GM12873 (cell line): ENCODE results near the gene ZNF195.

Experiments used
- TF ChIP-seq, protein P1 (sequence below): IDR thresholded peaks from 2 replicates; pipeline ENCODE4 v1.5.1; 2012; ENCODE audit warnings: low read depth, mild to moderate bottlenecking, moderate library complexity, low read length, control low read depth; ENCODE audit not compliant: insufficient read depth; ENCODE audit errors: missing control alignments

The ZNF195 gene

DNA sequence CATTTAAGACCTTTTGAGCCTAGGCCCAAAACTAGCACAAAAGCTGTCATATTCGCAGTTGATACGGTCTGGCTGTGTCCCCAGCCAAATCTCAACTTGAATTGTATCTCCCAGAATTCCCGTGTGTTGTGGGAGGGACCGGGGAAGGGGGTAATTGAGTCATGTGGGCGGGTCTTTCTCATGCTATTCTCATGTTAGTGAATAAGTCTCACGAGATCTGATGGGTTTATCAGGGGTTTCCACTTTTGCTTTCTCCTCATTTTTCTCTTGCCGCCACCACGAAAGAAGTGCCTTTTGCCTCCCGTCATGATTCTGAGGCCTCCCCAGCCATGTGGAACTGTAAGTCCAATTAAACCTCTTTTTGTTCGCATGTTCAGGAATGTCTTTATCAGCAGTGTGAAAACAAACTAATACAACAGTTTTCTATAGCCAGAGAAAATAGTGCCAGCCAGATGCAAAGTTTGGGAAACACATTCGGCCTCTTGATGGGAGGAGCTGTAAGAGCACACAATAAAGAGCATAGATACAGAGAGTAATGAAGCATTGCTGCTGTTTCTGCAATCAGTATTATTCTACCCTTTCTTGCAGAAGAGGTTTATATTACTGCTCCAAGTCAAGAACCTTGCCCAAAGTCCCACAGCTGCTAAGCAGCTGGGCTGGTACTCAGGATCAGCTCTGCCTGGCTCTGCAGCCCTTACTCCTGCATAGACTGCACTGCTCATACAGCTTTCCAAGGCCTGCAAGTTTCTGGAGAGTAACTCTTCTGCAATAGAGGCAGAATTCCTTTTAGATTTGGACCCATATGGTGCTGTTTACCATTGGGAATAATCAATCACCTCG lies 2.0 kb upstream of the ZNF195 start:
- TF ChIP-seq, protein P1, sequence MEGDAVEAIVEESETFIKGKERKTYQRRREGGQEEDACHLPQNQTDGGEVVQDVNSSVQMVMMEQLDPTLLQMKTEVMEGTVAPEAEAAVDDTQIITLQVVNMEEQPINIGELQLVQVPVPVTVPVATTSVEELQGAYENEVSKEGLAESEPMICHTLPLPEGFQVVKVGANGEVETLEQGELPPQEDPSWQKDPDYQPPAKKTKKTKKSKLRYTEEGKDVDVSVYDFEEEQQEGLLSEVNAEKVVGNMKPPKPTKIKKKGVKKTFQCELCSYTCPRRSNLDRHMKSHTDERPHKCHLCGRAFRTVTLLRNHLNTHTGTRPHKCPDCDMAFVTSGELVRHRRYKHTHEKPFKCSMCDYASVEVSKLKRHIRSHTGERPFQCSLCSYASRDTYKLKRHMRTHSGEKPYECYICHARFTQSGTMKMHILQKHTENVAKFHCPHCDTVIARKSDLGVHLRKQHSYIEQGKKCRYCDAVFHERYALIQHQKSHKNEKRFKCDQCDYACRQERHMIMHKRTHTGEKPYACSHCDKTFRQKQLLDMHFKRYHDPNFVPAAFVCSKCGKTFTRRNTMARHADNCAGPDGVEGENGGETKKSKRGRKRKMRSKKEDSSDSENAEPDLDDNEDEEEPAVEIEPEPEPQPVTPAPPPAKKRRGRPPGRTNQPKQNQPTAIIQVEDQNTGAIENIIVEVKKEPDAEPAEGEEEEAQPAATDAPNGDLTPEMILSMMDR = no peak

DNA sequence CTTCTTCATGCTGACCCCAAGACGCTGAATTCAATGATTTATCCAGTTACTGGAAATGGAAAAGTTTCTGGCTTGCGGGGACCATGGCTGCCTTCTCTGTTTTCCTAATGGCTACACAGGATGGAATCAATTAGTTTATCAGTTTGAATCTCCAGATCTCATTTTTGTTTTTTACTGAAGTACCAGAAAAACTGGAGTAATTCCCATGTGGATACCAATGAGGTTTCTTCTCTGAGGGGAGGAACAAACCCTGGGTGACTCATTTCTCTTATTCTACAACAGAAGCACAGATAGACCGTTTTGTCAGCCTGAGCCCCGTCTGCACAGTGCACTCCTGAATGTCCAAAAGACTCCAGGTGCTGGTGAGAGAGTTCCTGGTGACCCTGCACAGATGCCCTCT lies 3.4 kb downstream of the ZNF195 start:
- TF ChIP-seq, protein P1 = no peak

DNA sequence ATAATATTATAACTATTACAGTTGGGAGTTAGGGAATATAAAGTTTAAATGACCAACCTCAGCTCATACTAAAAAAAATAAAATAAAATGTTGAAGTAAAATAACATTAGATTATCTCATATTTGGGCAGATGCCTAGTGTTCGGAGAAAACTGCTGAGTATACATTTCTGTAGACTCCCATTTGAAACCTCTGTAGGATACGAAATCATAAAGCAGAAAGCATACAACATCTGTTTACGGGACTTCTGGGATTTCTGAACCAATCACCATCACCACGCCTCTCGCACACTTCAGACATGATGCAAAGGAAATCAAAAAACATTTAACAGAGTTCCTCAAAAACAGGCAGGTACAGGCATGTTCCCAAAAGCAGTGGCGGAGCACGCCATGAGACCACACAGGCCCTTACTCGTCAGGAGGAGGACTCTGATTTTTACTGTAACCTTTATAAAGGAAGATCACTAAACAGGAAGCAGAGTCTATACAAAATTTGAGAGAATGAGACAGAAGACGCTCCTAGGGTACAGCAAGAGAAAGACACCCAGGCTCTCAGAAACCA lies 8.6 kb downstream of the ZNF195 start:
- TF ChIP-seq, protein P1 = no peak

DNA sequence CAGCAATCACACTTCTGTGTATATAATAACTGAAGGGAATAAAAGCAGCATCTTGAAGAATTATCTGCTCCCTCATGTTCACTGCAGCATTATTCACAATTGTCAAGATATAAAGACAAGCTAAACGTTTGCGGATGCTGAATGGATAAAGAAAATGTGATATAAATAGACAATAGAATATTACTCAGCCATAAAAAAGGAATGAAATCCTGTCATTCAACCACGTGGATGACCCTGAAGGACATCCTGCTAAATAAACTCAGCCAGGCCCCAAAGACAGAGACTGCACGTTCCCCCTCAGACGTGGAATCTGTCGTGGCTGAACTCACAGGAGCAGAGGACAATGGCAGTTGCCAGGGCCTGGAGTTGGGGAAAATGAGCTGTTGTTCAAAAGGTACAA lies 9.6 kb downstream of the ZNF195 start:
- TF ChIP-seq, protein P1 = no peak

DNA sequence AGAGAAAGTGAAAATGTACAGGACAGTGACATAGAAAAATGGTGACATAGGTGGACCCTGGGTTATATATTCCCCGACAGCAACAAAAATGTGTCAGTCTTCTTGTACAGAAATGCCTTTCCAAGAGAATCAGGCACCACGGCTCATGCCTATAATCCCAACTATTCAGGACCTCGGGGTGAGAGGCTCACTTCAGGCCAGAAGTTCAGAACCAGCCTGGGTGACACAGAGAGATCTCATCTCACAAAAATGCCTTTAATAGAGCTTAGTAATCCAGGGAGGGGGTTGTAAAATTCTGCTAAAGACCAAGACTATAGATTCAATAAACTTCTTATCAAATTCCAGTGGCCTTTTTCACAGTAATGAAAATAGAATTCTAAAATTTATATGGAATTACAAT lies 10.7 kb downstream of the ZNF195 start:
- TF ChIP-seq, protein P1 = no peak

DNA sequence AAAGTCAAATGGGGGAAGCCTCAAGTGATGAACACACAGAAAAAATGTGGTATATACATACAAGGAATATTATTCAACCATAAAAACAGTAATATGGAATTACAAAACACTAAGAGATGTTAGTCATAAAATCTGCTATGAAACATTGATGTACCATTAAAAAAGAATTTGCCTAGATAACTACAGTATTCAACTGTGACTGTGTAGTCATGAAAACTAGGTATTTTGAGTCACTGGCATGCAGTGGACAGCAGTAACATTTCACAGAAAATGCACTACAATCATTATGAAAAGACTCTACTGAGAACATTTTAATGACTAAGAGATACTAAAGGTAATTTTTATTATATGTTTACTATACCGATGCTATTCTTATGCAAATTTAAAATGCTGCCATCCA lies 11.7 kb downstream of the ZNF195 start:
- TF ChIP-seq, protein P1 = no peak

GRCh38 chr11:3359092-3359824 lies 19.7 kb downstream of the ZNF195 start:
- TF ChIP-seq, protein P1 = no peak
